IMR-90 (cell line): ENCODE measurements around the gene ELL. TPM values are rescaled to one million over a fixed set of nuclear protein-coding genes. Genes with fewer than 3 reads are reported as not detected.
A peak's percentile ranks its signal among the peaks of the same experiment; 100 is the strongest.

Source experiments
- ATAC-seq: fragments of 200-7000 bp; cut with Tn5 transposase; 2 replicates; pipeline ENCODE4 v1.9.1; 2020; ENCODE audit warnings: low read depth, mild to moderate bottlenecking, moderate library complexity
- BruUV-seq: library from RNA; stranded (reverse); fragments of 400-500 nt; replicated peaks from 2 replicates; lab custom pipeline; 2021; lab: Mats Ljungman, UMichigan
- CTCF ChIA-PET: fragments of 300-600 bp; formaldehyde crosslinking; extraction: SDS; loops from one replicate; lab custom pipeline; 2021; ENCODE audit warnings: antibody characterized with exemption; lab: Yijun Ruan, JAX
- POLR2A ChIA-PET: fragments of 300-600 bp; sonication (Branson Sonifier 250); formaldehyde crosslinking; loops from one replicate; lab custom pipeline; 2022; ENCODE audit warnings: antibody characterized with exemption; ENCODE audit not compliant: unreplicated experiment; lab: Charles Lee
- DNase-seq: peaks from one replicate; pipeline ENCODE4 v3.0.0; 2013
- H2AFZ ChIP-seq: replicated peaks from 2 replicates; pipeline ENCODE3; 2013; ENCODE audit warnings: low read length, mild to moderate bottlenecking; ENCODE audit not compliant: poor library complexity
- H2AK5ac ChIP-seq: 2 replicates; pipeline ENCODE4 v1.6.1; 2013; ENCODE audit warnings: low read depth, low read length, inconsistent platforms
- H2AK9ac ChIP-seq: replicated peaks from 2 replicates; pipeline ENCODE3; 2013; ENCODE audit warnings: mild to moderate bottlenecking, low read depth, low read length, moderate library complexity; ENCODE audit not compliant: poor library complexity
- H2BK120ac ChIP-seq: 2 replicates; pipeline ENCODE4 v1.6.1; 2013; ENCODE audit warnings: low read depth, low read length, inconsistent platforms
- H2BK15ac ChIP-seq: 3 replicates; pipeline ENCODE4 v1.6.1; 2013; ENCODE audit warnings: low read depth, low read length, inconsistent platforms
- H2BK20ac ChIP-seq: 2 replicates; pipeline ENCODE4 v1.6.1; 2013; ENCODE audit warnings: low read depth, mild to moderate bottlenecking, inconsistent platforms, low read length, moderate library complexity
- H2BK5ac ChIP-seq: 2 replicates; pipeline ENCODE4 v1.6.1; 2013; ENCODE audit warnings: mild to moderate bottlenecking, low read depth, low read length, inconsistent platforms; ENCODE audit not compliant: poor library complexity, severe bottlenecking
- H3K14ac ChIP-seq: replicated peaks from 2 replicates; pipeline ENCODE4 v1.6.1; 2013; ENCODE audit warnings: low read depth, low read length, inconsistent platforms
- H3K18ac ChIP-seq: 2 replicates; pipeline ENCODE4 v1.6.1; 2013; ENCODE audit warnings: low read depth, low read length, control low read depth
- H3K23ac ChIP-seq: 2 replicates; pipeline ENCODE4 v1.6.1; 2013; ENCODE audit warnings: low read depth, low read length, inconsistent platforms
- H3K27ac ChIP-seq: 2 replicates; pipeline ENCODE4 v1.5.1; 2013; ENCODE audit warnings: mild to moderate bottlenecking, control low read depth, low read length; ENCODE audit not compliant: insufficient read depth
- H3K27me3 ChIP-seq: 2 replicates; pipeline ENCODE4 v1.6.1; 2013; ENCODE audit warnings: low read length; ENCODE audit not compliant: control insufficient read depth, insufficient read depth
- H3K36me3 ChIP-seq: 2 replicates; pipeline ENCODE4 v1.6.1; 2013; ENCODE audit warnings: low read length, mixed read lengths; ENCODE audit not compliant: control insufficient read depth, insufficient read depth
- H3K4ac ChIP-seq: 2 replicates; pipeline ENCODE4 v1.6.1; 2013; ENCODE audit warnings: low read depth, low read length, inconsistent platforms
- H3K4me1 ChIP-seq: 2 replicates; pipeline ENCODE4 v1.6.1; 2013; ENCODE audit warnings: low read length, mixed read lengths; ENCODE audit not compliant: control insufficient read depth, insufficient read depth
- H3K4me2 ChIP-seq: 2 replicates; pipeline ENCODE4 v1.6.1; 2013; ENCODE audit warnings: low read depth, mild to moderate bottlenecking, control low read depth, low read length, moderate library complexity
- H3K4me3 ChIP-seq: 2 replicates; pipeline ENCODE4 v1.5.1; 2013; ENCODE audit warnings: low read depth, mild to moderate bottlenecking, control low read depth, low read length, moderate library complexity; ENCODE audit not compliant: insufficient read depth
- H3K56ac ChIP-seq: 2 replicates; pipeline ENCODE4 v1.6.1; 2013; ENCODE audit warnings: low read length, inconsistent platforms; ENCODE audit not compliant: insufficient read depth; ENCODE audit errors: extremely low read depth
- H3K79me1 ChIP-seq, 2 experiments: 2 replicates each; pipeline ENCODE4 v1.6.1; 2013; ENCODE audit warnings: low read length in 2 of 2, inconsistent platforms in 1 of 2, low read depth in 1 of 2
- H3K9ac ChIP-seq: 2 replicates; pipeline ENCODE4 v1.6.1; 2013; ENCODE audit warnings: low read depth, low read length, control low read depth
- H3K9me1 ChIP-seq: 2 replicates; pipeline ENCODE4 v1.6.1; 2013; ENCODE audit warnings: low read length, inconsistent platforms; ENCODE audit not compliant: insufficient read depth
- H3K9me3 ChIP-seq: 2 replicates; pipeline ENCODE4 v1.6.1; 2013; ENCODE audit warnings: low read length; ENCODE audit not compliant: control insufficient read depth, insufficient read depth
- H4K20me1 ChIP-seq: 2 replicates; pipeline ENCODE4 v1.6.1; 2013; ENCODE audit warnings: low read length, inconsistent platforms; ENCODE audit not compliant: insufficient read depth
- H4K5ac ChIP-seq: 2 replicates; pipeline ENCODE4 v1.6.1; 2013; ENCODE audit warnings: mild to moderate bottlenecking, low read depth, low read length, control low read depth
- H4K8ac ChIP-seq, 2 experiments: 2 replicates each; pipeline ENCODE4 v1.6.1; 2013; ENCODE audit warnings: low read depth in 2 of 2, low read length in 2 of 2, control low read depth in 1 of 2, inconsistent platforms in 1 of 2
- H4K91ac ChIP-seq: 2 replicates; pipeline ENCODE4 v1.6.1; 2013; ENCODE audit warnings: low read depth, low read length, inconsistent platforms; ENCODE audit not compliant: insufficient read depth
- BHLHE40 ChIP-seq: fragments of 150-350 bp; IDR thresholded peaks from 2 replicates; pipeline ENCODE4 v1.6.1; 2016; ENCODE audit warnings: mild to moderate bottlenecking, low read depth, low read length
- CHD1 ChIP-seq: IDR thresholded peaks from 2 replicates; pipeline ENCODE4 v1.6.1; 2012; ENCODE audit warnings: low read depth, low read length, improper control_type of control experiment
- FOS ChIP-seq: fragments of 150-350 bp; IDR thresholded peaks from 2 replicates; pipeline ENCODE4 v1.6.1; 2016; ENCODE audit warnings: low read depth, low read length
- MAFK ChIP-seq: IDR thresholded peaks from 2 replicates; pipeline ENCODE4 v1.6.1; 2012; ENCODE audit warnings: low read depth, low read length, improper control_type of control experiment
- MAZ ChIP-seq: IDR thresholded peaks from 2 replicates; pipeline ENCODE4 v1.6.1; 2012; ENCODE audit warnings: low read depth, mild to moderate bottlenecking, low read length, improper control_type of control experiment, moderate library complexity, borderline replicate concordance
- NFE2L2 ChIP-seq: fragments of 150-350 bp; IDR thresholded peaks from 2 replicates; pipeline ENCODE4 v1.6.1; 2016; ENCODE audit warnings: low read depth, mild to moderate bottlenecking, low read length
- POLR2A ChIP-seq: IDR thresholded peaks from 2 replicates; pipeline ENCODE4 v1.6.1; 2012; ENCODE audit warnings: mild to moderate bottlenecking, low read depth, low read length
- RAD21 ChIP-seq: IDR thresholded peaks from 2 replicates; pipeline ENCODE4 v1.6.1; 2012; ENCODE audit warnings: low read length, improper control_type of control experiment
- RCOR1 ChIP-seq: IDR thresholded peaks from 2 replicates; pipeline ENCODE4 v1.6.1; 2012; ENCODE audit warnings: mild to moderate bottlenecking, low read length, improper control_type of control experiment; ENCODE audit not compliant: insufficient replicate concordance
- RFX5 ChIP-seq: IDR thresholded peaks from 2 replicates; pipeline ENCODE4 v1.8.0; 2012; ENCODE audit warnings: low read depth, mild to moderate bottlenecking, low read length, moderate library complexity
- SMC3 ChIP-seq: fragments of 150-350 bp; IDR thresholded peaks from 2 replicates; pipeline ENCODE4 v1.6.1; 2016; ENCODE audit warnings: low read depth, mild to moderate bottlenecking, antibody characterized with exemption, low read length, moderate library complexity
- WGBS, 2 experiments: methylation state at CpG; one replicate each; pipeline versions ENCODE4 v1.1.5 to v1.1.7; 2013; ENCODE audit warnings: missing lambda C conversion rate in 2 of 2; ENCODE audit not compliant: insufficient read length in 1 of 2; ENCODE audit errors: extremely low coverage in 2 of 2; 5-methylcytosine and 5-hydroxymethylcytosine counted together
- dilution Hi-C: fragments of 300-500 bp; cut with HindIII; formaldehyde crosslinking; loops from one replicate; pipeline ENCODE4 v1.14.3; 2018; ENCODE audit warnings: low sequenced_read_pairs; ENCODE audit not compliant: unreplicated experiment
- in situ Hi-C: fragments of 300-500 bp; cut with MboI; formaldehyde crosslinking; loops from 3 replicates; pipeline ENCODE4 v1.14.3; 2019; ENCODE audit warnings: low sequenced_read_pairs, inconsistent platforms, mixed read lengths
- intact Hi-C: fragments of 100-400 bp; cut with micrococcal nuclease; formaldehyde crosslinking; loops from 2 replicates; pipeline ENCODE4 v1.10.0; 2022
- polyA plus RNA-seq, 3 experiments: library from polyadenylated mRNA; depleted of rRNA; stranded (reverse); fragments of >200 nt; gene quantifications; 2 replicates each; pipeline ENCODE4 v1.2.3, GENCODE V29; 2012; ENCODE audit warnings: low replicate concordance in 1 of 3
- total RNA-seq: library from RNA; depleted of rRNA; stranded (reverse); fragments of >200 nt; gene quantifications from 2 replicates; pipeline ENCODE4 v1.2.3, GENCODE V29; 2012
- TF ChIP-seq, protein P1 (sequence below): fragments of 150-350 bp; IDR thresholded peaks from 2 replicates; pipeline ENCODE4 v1.6.1; 2017; ENCODE audit warnings: mild to moderate bottlenecking, antibody characterized with exemption, low read length, low read depth
- TF ChIP-seq, protein P2 (sequence below): conservative IDR thresholded peaks from 2 replicates; pipeline ENCODE4 v1.5.1; 2012; ENCODE audit warnings: mild to moderate bottlenecking, low read depth, low read length, improper control_type of control experiment
- TF ChIP-seq, protein P3 (sequence below): fragments of 150-350 bp; IDR thresholded peaks from 2 replicates; pipeline ENCODE4 v1.6.1; 2016; ENCODE audit warnings: low read depth, mild to moderate bottlenecking, low read length, moderate library complexity, borderline replicate concordance

Gene ELL
- total and polyA plus RNA-seq, 2 of the 4 experiments (the other 2 are of a cell fraction): 6.3 to 13.1 TPM

DNA sequence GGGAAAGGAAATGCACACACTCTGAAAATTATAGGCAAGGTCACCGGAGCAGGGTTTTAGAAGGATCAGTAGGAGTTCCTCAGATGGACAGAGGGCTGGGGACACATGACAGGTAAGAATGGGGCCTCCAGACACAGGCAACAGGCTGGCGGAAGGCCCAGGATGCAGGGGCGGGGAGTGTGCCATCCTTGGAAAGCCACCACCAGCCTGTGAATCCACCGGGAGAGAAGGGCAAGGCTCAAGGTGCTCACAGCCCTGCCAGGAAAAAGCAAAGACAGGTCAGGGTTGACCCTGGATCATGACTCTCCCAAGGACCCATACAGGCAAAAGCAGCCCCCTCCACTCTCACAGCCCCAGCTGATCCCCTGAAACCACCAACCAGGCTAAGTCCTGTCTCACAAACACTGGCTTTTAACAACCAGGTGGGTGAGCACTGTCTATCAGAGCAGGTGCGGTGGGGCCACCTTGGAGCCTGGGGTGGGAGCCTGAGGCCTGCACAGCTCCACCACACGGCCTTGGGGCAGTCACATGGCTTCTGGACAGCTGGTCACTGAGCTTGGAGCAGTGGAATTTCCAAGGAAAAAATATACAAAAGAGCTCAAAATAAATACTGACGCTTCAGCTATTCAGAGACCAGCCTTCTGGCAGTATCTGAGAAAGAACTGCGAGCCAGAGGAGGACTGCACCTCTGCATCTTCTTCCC is 48.7 kb downstream of the ELL start:
- dilution Hi-C loops: no loop called here
- Histone ChIP-seq H2BK120ac (peak overlapping the region; percentile 63; the same call in 1 of the 2 replicates), H3K9me3 (no peaks in the 10 kb centered on the region), H4K91ac (no peak overlapping the region; the same call in 1 of the 2 replicates), H3K4me1 (peaks cover 18% of the 10 kb centered on the region), H3K9ac (no peak overlapping the region), H2BK20ac (no peak overlapping the region), H3K9me1 (peaks cover 21% of the 10 kb centered on the region), H3K18ac (no peak overlapping the region), H3K27ac (no peak overlapping the region; the same call in 1 of the 2 replicates), H2AK9ac (no peak overlapping the region), H3K27me3 (no peaks in the 10 kb centered on the region), H3K23ac (no peak overlapping the region), H4K20me1 (peaks cover 68% of the 10 kb centered on the region), H4K5ac (no peak overlapping the region), H4K8ac (peak overlapping the region in 1 of 2 experiments; percentile 22; a peak in 1 of 4 replicates), H3K79me1 (peaks cover 36 to 95% of the 10 kb centered on the region in 2 experiments), H3K4ac (peak overlapping the region; percentile 65), H3K4me2 (peak overlapping the region; percentile 16; the same call in 1 of the 2 replicates), H3K4me3 (no peak overlapping the region), H3K56ac (no peak overlapping the region), H2BK5ac (no peak overlapping the region), H2AFZ (no peak overlapping the region), H3K14ac (peak overlapping the region; percentile 30; the same call in 1 of the 2 replicates), H2BK15ac (no peak overlapping the region; the same call in 2 of the 3 replicates), H3K36me3 (peaks cover 13% of the 10 kb centered on the region; the same call in 1 of the 2 replicates), H2AK5ac (peak overlapping the region; percentile 43; the same call in 1 of the 2 replicates)
- in situ Hi-C loops: no loop called here
- CTCF ChIA-PET: interaction anchor here (0.9 to 1.3 kb wide), 2 partner anchors 10 to 47 kb away, joined by 3 read pairs; no protein-coding TSS in a partner anchor
- intact Hi-C loops: no loop called here
- BruUV-seq: no TSS peak
- DNase-seq (peak; percentile 58), ATAC-seq (peak; percentile 82)
- 80% methylated on average over 5 of the region's 8 CpGs; no CpG with 5 or more reads in 1 of the 2 experiments for WGBS, 2 experiments
- POLR2A ChIA-PET: no interaction called here
- TF ChIP-seq NFE2L2 (no peak), RFX5 (no peak), SMC3 (no peak), RAD21 (0 out of 2 replicates have a peak, but pooled peaks have one; percentile 1), CHD1 (no peak), FOS (no peak), POLR2A (no peak), BHLHE40 (no peak), RCOR1 (no peak), MAZ (no peak), MAFK (no peak)
- TF ChIP-seq, protein P1, sequence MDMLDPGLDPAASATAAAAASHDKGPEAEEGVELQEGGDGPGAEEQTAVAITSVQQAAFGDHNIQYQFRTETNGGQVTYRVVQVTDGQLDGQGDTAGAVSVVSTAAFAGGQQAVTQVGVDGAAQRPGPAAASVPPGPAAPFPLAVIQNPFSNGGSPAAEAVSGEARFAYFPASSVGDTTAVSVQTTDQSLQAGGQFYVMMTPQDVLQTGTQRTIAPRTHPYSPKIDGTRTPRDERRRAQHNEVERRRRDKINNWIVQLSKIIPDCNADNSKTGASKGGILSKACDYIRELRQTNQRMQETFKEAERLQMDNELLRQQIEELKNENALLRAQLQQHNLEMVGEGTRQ: peak; percentile 74
- TF ChIP-seq, protein P2, sequence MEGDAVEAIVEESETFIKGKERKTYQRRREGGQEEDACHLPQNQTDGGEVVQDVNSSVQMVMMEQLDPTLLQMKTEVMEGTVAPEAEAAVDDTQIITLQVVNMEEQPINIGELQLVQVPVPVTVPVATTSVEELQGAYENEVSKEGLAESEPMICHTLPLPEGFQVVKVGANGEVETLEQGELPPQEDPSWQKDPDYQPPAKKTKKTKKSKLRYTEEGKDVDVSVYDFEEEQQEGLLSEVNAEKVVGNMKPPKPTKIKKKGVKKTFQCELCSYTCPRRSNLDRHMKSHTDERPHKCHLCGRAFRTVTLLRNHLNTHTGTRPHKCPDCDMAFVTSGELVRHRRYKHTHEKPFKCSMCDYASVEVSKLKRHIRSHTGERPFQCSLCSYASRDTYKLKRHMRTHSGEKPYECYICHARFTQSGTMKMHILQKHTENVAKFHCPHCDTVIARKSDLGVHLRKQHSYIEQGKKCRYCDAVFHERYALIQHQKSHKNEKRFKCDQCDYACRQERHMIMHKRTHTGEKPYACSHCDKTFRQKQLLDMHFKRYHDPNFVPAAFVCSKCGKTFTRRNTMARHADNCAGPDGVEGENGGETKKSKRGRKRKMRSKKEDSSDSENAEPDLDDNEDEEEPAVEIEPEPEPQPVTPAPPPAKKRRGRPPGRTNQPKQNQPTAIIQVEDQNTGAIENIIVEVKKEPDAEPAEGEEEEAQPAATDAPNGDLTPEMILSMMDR: no peak
- TF ChIP-seq, protein P3, sequence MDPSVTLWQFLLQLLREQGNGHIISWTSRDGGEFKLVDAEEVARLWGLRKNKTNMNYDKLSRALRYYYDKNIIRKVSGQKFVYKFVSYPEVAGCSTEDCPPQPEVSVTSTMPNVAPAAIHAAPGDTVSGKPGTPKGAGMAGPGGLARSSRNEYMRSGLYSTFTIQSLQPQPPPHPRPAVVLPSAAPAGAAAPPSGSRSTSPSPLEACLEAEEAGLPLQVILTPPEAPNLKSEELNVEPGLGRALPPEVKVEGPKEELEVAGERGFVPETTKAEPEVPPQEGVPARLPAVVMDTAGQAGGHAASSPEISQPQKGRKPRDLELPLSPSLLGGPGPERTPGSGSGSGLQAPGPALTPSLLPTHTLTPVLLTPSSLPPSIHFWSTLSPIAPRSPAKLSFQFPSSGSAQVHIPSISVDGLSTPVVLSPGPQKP: no peak
